SK-N-SH (cell line): ENCODE measurements around the gene EFTUD2. TPM values are rescaled to one million over a fixed set of nuclear protein-coding genes. Genes with fewer than 3 reads are reported as not detected.

Experiments used
- CTCF ChIA-PET: fragments of 300-600, 350-600 bp; formaldehyde crosslinking; extraction: SDS; loops from one replicate; lab custom pipeline; 2021; lab: Yijun Ruan, JAX
- POLR2A ChIA-PET: fragments of 350-600 bp; sonication (Branson Sonifier 250); formaldehyde crosslinking; extraction: SDS; loops from one replicate; lab custom pipeline; 2020; ENCODE audit warnings: antibody characterized with exemption, inconsistent platforms; lab: Yijun Ruan, JAX
- DNase-seq: peaks from one replicate; pipeline ENCODE4 v3.0.0; 2012
- H2AFZ ChIP-seq: fragments of 200-600 bp; sonication (generic); 2 replicates; pipeline ENCODE4 v1.8.1; 2016; ENCODE audit warnings: antibody characterized with exemption, mild to moderate bottlenecking, low read depth
- H3F3A ChIP-seq: fragments of 200-600 bp; sonication (generic); replicated peaks from 2 replicates; pipeline ENCODE3; 2016; ENCODE audit warnings: antibody characterized with exemption, mild to moderate bottlenecking; ENCODE audit not compliant: insufficient read depth
- H3K27ac ChIP-seq, 2 experiments: fragments of 200-500 bp in 1 of 2; fragments of 200-600 bp in 1 of 2; sonication (Bioruptor generic) in 1 of 2; sonication (generic), shearing (Covaris generic) in 1 of 2; 2 replicates each; pipeline versions ENCODE4 v1.5.1 to v1.6.1; 2014 to 2016; ENCODE audit warnings: low read depth in 2 of 2, inconsistent platforms in 1 of 2, low read length in 1 of 2, mild to moderate bottlenecking in 1 of 2, mixed read lengths in 1 of 2
- H3K27me3 ChIP-seq: fragments of 200-600 bp; sonication (generic), shearing (Covaris generic); 2 replicates; pipeline ENCODE4 v1.6.1; 2016; ENCODE audit warnings: mixed run types; ENCODE audit not compliant: insufficient read depth
- H3K36me3 ChIP-seq, 2 experiments: fragments of 200-500 bp in 1 of 2; fragments of 200-600 bp in 1 of 2; sonication (Bioruptor generic) in 1 of 2; sonication (generic) in 1 of 2; replicated peaks in 1 of 2; 2 replicates each; pipeline versions ENCODE3 to v1.5.1; 2014 to 2016; ENCODE audit warnings: low read length in 1 of 2, mild to moderate bottlenecking in 1 of 2; ENCODE audit not compliant: insufficient read depth in 2 of 2, control insufficient read depth in 1 of 2
- H3K4me1 ChIP-seq, 2 experiments: fragments of 200-500 bp in 1 of 2; fragments of 200-600 bp in 1 of 2; sonication (Bioruptor generic) in 1 of 2; sonication (generic), shearing (Covaris generic) in 1 of 2; 2 replicates each; pipeline versions ENCODE4 v1.5.1 to v1.6.1; 2014 to 2016; ENCODE audit warnings: low read depth in 1 of 2, low read length in 1 of 2, mixed run types in 1 of 2; ENCODE audit not compliant: insufficient read depth in 2 of 2, control insufficient read depth in 1 of 2
- H3K4me2 ChIP-seq: fragments of 200-600 bp; sonication (generic), shearing (Covaris generic); 2 replicates; pipeline ENCODE4 v1.6.1; 2017; ENCODE audit warnings: mixed run types
- H3K4me3 ChIP-seq, 2 experiments: fragments of 200-500 bp in 1 of 2; fragments of 200-600 bp in 1 of 2; sonication (Bioruptor generic) in 1 of 2; sonication (generic), shearing (Covaris generic) in 1 of 2; 2 replicates each; pipeline versions ENCODE4 v1.5.1 to v1.8.1; 2014 to 2016; ENCODE audit warnings: low read depth in 2 of 2, inconsistent platforms in 1 of 2, low read length in 1 of 2, mild to moderate bottlenecking in 1 of 2, mixed read lengths in 1 of 2, moderate library complexity in 1 of 2
- H3K79me2 ChIP-seq: fragments of 200-600 bp; sonication (generic); 2 replicates; pipeline ENCODE4 v1.8.1; 2017; ENCODE audit warnings: mild to moderate bottlenecking; ENCODE audit not compliant: insufficient read depth
- H3K9ac ChIP-seq: fragments of 200-600 bp; sonication (generic); 2 replicates; pipeline ENCODE4 v1.6.1; 2017; ENCODE audit warnings: mixed run types
- H3K9me2 ChIP-seq: fragments of 200-600 bp; sonication (generic); 2 replicates; pipeline ENCODE4 v1.6.1; 2017; ENCODE audit warnings: mixed run types
- H3K9me3 ChIP-seq: fragments of 200-600 bp; sonication (generic); 2 replicates; pipeline ENCODE4 v1.6.1; 2017; ENCODE audit warnings: mixed run types, mild to moderate bottlenecking, moderate library complexity
- H4K20me1 ChIP-seq: fragments of 200-600 bp; sonication (generic); 2 replicates; pipeline ENCODE4 v1.6.1; 2017; ENCODE audit warnings: mild to moderate bottlenecking, mixed run types; ENCODE audit not compliant: insufficient read depth
- CTCF ChIP-seq: fragments of 200-600 bp; sonication (generic); IDR thresholded peaks from 2 replicates; pipeline ENCODE4 v1.6.1; 2017; ENCODE audit warnings: antibody characterized with exemption, mild to moderate bottlenecking, moderate library complexity
- FOXM1 ChIP-seq: IDR thresholded peaks from 2 replicates; pipeline ENCODE4 v1.4.0; 2012; ENCODE audit warnings: low read depth, mild to moderate bottlenecking
- GABPA ChIP-seq: IDR thresholded peaks from 2 replicates; pipeline ENCODE4 v1.4.0; 2012; ENCODE audit warnings: low read depth, mild to moderate bottlenecking
- IRF3 ChIP-seq: fragments of 150-350 bp; IDR thresholded peaks from 2 replicates; pipeline ENCODE4 v1.6.1; 2016; ENCODE audit warnings: mild to moderate bottlenecking, low read depth, low read length
- MEF2A ChIP-seq: IDR thresholded peaks from 2 replicates; pipeline ENCODE4 v1.4.0; 2012; ENCODE audit warnings: low read depth, borderline replicate concordance
- MXI1 ChIP-seq: IDR thresholded peaks from 2 replicates; pipeline ENCODE4 v1.6.1; 2012; ENCODE audit warnings: mild to moderate bottlenecking, low read depth, low read length, improper control_type of control experiment
- POLR2AphosphoS5 ChIP-seq: IDR thresholded peaks from 2 replicates; pipeline ENCODE4 v1.6.1; 2012; ENCODE audit warnings: low read depth, low read length
- RAD21 ChIP-seq: IDR thresholded peaks from 2 replicates; pipeline ENCODE4 v1.6.1; 2012; ENCODE audit warnings: mild to moderate bottlenecking, low read length
- RFX5 ChIP-seq: IDR thresholded peaks from 2 replicates; pipeline ENCODE4 v1.6.1; 2012; ENCODE audit warnings: mild to moderate bottlenecking, improper control_type of control experiment, low read length
- RXRA ChIP-seq: IDR thresholded peaks from 2 replicates; pipeline ENCODE4 v1.4.0; 2012; ENCODE audit warnings: low read depth, mild to moderate bottlenecking, borderline replicate concordance
- SIN3A ChIP-seq: IDR thresholded peaks from 2 replicates; pipeline ENCODE4 v1.6.1; 2012; ENCODE audit warnings: low read depth, mild to moderate bottlenecking, low read length, moderate library complexity, borderline replicate concordance
- SMC3 ChIP-seq: IDR thresholded peaks from 2 replicates; pipeline ENCODE4 v1.6.1; 2012; ENCODE audit warnings: low read depth, low read length, improper control_type of control experiment
- TAF1 ChIP-seq: IDR thresholded peaks from 2 replicates; pipeline ENCODE4 v1.6.1; 2012; ENCODE audit warnings: low read depth, mild to moderate bottlenecking, low read length, moderate library complexity, borderline replicate concordance
- TCF12 ChIP-seq: IDR thresholded peaks from 2 replicates; pipeline ENCODE4 v1.4.0; 2012
- USF1 ChIP-seq: IDR thresholded peaks from 2 replicates; pipeline ENCODE4 v1.4.0; 2012; ENCODE audit warnings: low read depth, borderline replicate concordance
- YY1 ChIP-seq: IDR thresholded peaks from 2 replicates; pipeline ENCODE4 v1.4.0; 2012; ENCODE audit warnings: low read depth, mild to moderate bottlenecking
- WGBS: methylation state at CpG from one replicate; pipeline ENCODE4 v1.1.6; 2017; ENCODE audit warnings: low lambda C conversion rate; 5-methylcytosine and 5-hydroxymethylcytosine counted together
- polyA plus RNA-seq, 3 experiments: library from polyadenylated mRNA; depleted of rRNA; stranded (reverse); fragments of >200 nt; gene quantifications; 2 replicates each; pipeline ENCODE4 v1.2.3, GENCODE V29; 2012
- TF ChIP-seq, protein P1 (sequence below): IDR thresholded peaks from 2 replicates; pipeline ENCODE4 v1.4.0; 2012; ENCODE audit warnings: low read depth
- TF ChIP-seq, protein P2 (sequence below): IDR thresholded peaks from 2 replicates; pipeline ENCODE4; 2012

The EFTUD2 gene
- polyA plus RNA-seq, 1 of the 3 experiments (the other 2 are of a cell fraction), result 82.9 TPM

DNA sequence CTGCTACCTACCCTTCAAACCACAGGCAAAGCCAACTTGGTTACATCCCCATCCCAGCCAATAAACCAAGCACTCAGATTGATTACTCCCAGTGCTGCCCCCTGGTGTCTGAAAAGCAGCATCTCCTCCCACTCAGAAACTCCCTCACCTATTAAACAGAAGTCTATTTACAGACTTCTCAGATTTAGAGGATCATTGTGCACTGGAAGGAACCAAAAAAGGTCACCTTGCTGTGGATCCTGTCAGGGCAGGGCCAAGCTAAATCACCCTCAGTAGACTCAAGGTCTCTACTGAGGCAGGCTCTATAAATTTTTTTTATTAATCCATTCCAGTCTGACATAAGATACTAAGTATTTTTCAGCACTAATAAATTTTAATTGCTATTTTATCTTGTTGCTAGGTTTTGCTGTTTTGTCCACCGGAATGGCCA, 34.0 kb downstream of the EFTUD2 start:
- Histone ChIP-seq H3K4me1 (no peaks in the 10 kb centered on the region), H2AFZ (no peak overlapping the region), H3K9me3 (no peaks in the 10 kb centered on the region), H4K20me1 (no peaks in the 10 kb centered on the region), H3K27me3 (0 out of 2 replicates have a peak, but pooled peaks cover 3% of the 10 kb centered on the region), H3K4me2 (no peak overlapping the region), H3F3A (peaks cover 21% of the 10 kb centered on the region), H3K4me3 (no peak overlapping the region; a peak in 1 of 4 replicates), H3K9ac (no peak overlapping the region), H3K27ac (no peak overlapping the region), H3K9me2 (no peaks in the 10 kb centered on the region), H3K36me3 (peaks cover 53 to 70% of the 10 kb centered on the region in 2 experiments), H3K79me2 (no peaks in the 10 kb centered on the region)
- peak; percentile 79 for DNase-seq
- 55% methylated on average over 1 of the region's 1 CpG for WGBS
- TF ChIP-seq SIN3A (peak; percentile 51; the same call in 1 of the 2 replicates), FOXM1 (no peak), RXRA (no peak), RAD21 (peak; percentile 76), RFX5 (0 out of 2 replicates have a peak, but pooled peaks have one; percentile 18), SMC3 (peak; percentile 95), MXI1 (no peak), CTCF (peak; percentile 87), USF1 (no peak)
- POLR2A ChIA-PET, result interaction anchor here (1.8 kb wide), 1 partner anchor 86 kb away, joined by 5 read pairs; no protein-coding TSS in a partner anchor
- CTCF ChIA-PET, result interaction anchor here (0.6 to 11.1 kb wide), 24 partner anchors 8 to 355 kb away, joined by 3 to 420 read pairs (median 5); partner anchors contain the start of gene HIGD1B

DNA sequence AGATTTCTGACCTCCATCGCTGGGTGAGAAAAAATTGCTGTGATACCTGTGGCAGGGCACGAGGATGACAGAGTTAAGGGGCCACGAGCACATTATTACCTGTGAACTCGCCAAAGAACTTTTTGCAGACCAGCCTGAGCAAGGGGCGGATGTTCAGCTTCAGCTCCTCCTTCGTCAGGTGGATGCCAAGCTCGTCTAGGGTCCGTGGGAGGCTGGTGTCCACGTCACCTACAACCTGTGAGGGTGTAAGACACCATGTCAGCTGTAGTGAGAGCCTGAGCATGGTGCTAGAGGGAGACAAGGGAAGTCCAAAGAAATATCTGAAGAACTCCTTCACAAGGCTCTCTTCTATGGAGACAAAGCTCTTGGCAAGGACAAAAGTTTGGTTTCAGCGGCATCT, 34.4 kb downstream of the EFTUD2 start:
- Histone ChIP-seq H3K9me3 (no peaks in the 10 kb centered on the region), H3K9ac (no peak overlapping the region), H3K27ac (no peak overlapping the region), H3K4me3 (no peak overlapping the region; a peak in 1 of 4 replicates), H3K27me3 (0 out of 2 replicates have a peak, but pooled peaks cover 3% of the 10 kb centered on the region), H3K36me3 (peaks cover 53 to 72% of the 10 kb centered on the region in 2 experiments), H4K20me1 (no peaks in the 10 kb centered on the region), H2AFZ (no peak overlapping the region), H3K4me2 (no peak overlapping the region), H3K79me2 (no peaks in the 10 kb centered on the region), H3K9me2 (no peaks in the 10 kb centered on the region), H3F3A (peaks cover 21% of the 10 kb centered on the region), H3K4me1 (no peaks in the 10 kb centered on the region)
- ChIA-PET POLR2A (interaction anchor here (1.8 kb wide), 1 partner anchor 85 kb away, joined by 5 read pairs; no protein-coding TSS in a partner anchor), CTCF (interaction anchor here (0.6 to 11.1 kb wide), 22 partner anchors 8 to 158 kb away, joined by 3 to 420 read pairs (median 5); partner anchors contain the start of gene HIGD1B)
- 58% methylated on average over 10 of the region's 10 CpGs for WGBS
- DNase-seq, result no peak
- TF ChIP-seq SMC3 (no peak), MEF2A (no peak), YY1 (no peak), TAF1 (no peak), GABPA (no peak), POLR2AphosphoS5 (no peak), USF1 (no peak), TCF12 (no peak), MXI1 (no peak), CTCF (no peak), IRF3 (no peak), FOXM1 (no peak)
- TF ChIP-seq, protein P1, sequence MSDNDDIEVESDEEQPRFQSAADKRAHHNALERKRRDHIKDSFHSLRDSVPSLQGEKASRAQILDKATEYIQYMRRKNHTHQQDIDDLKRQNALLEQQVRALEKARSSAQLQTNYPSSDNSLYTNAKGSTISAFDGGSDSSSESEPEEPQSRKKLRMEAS, result no peak
- TF ChIP-seq, protein P2, sequence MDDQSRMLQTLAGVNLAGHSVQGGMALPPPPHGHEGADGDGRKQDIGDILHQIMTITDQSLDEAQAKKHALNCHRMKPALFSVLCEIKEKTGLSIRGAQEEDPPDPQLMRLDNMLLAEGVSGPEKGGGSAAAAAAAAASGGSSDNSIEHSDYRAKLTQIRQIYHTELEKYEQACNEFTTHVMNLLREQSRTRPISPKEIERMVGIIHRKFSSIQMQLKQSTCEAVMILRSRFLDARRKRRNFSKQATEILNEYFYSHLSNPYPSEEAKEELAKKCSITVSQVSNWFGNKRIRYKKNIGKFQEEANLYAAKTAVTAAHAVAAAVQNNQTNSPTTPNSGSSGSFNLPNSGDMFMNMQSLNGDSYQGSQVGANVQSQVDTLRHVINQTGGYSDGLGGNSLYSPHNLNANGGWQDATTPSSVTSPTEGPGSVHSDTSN, result no peak
